ENCODE measurements around the gene TMEM126B.
"Not testable (repeated sequence)": the region's sequence is repeated elsewhere in the genome, so short reads cannot be mapped to it uniquely, and the experiment has no call there.

TMEM126B gene

GRCh38 chr11:85627998-85628770 lies at the start of gene TMEM126B:
TMEM126B (plus strand) TSS chr11:85628593; CDS start chr11:85628608, 15 bp downstream.
- peak; percentile 93 for DNase-seq (ENCODE audit: low spot score)

DNA sequence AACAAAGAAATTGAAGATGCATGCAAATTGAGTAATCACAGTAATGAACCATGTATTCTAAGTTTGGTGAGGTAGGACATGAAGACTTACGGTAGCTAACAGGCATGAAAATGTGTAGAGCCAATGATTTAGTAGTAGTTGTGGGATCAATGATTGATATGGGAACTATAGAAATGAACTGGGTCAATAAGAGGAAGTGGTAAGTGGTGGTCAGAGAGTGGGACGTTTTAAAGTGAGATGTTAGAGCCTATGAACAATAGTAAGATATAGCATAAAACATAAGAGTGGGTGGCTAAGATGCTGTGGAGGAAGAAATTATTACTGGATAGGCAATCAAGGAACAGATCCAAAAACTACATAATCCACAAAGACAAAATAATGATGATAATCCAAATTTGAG lies 46.3 kb upstream of the TMEM126B start:
- no peak for DNase-seq (ENCODE audit: low spot score)

DNA sequence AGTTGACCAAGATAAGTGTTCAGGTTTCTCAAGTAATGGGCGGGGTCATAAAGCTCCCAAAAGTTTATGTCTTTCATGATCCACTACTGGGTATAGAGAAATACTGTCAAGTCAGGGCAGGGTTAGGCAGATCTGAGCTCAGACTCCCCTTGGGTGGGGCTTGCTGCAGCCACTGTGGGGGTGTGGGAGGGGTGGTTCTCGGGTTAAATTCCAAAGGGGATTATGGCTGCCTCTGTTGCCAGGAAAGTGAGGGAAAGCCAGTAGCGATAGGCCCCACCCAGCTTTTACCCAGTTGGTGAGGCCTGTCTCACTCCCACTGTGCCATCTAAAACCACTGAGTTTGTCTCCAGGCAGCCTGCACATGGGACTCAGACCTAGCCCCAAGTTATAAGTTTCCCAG lies 39.0 kb upstream of the TMEM126B start:
- DNase-seq (ENCODE audit: low spot score), result no peak

- no peak for DNase-seq (ENCODE audit: low spot score)
Observed at GRCh38 chr11:85590848-85591483, 37.4 kb upstream of the TMEM126B start.

- peak; percentile 48 for DNase-seq (ENCODE audit: low spot score)
Observed at GRCh38 chr11:85595285-85595884, 33.0 kb upstream of the TMEM126B start.

DNA sequence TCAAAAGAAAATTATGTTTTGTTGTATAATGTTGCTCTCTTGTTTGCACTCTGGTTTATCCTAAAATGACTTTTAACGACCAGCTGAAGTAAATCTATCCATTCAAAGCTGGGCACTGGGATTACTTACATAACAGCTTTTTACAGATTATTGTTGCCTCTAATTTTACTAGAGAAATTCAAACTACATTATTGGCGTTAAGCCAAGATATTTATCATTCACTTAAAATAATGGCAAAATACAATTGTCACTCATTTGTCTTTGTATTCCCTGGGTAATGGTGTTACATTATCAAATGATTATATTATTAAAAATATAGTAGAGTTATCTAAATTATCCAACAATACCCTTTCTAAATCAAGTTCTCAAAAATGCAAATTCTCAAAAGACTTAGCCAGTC lies 31.5 kb upstream of the TMEM126B start:
- DNase-seq (ENCODE audit: low spot score), result no peak

GRCh38 chr11:85599083-85599482 lies 29.3 kb upstream of the TMEM126B start:
- no peak for DNase-seq (ENCODE audit: low spot score)

DNA sequence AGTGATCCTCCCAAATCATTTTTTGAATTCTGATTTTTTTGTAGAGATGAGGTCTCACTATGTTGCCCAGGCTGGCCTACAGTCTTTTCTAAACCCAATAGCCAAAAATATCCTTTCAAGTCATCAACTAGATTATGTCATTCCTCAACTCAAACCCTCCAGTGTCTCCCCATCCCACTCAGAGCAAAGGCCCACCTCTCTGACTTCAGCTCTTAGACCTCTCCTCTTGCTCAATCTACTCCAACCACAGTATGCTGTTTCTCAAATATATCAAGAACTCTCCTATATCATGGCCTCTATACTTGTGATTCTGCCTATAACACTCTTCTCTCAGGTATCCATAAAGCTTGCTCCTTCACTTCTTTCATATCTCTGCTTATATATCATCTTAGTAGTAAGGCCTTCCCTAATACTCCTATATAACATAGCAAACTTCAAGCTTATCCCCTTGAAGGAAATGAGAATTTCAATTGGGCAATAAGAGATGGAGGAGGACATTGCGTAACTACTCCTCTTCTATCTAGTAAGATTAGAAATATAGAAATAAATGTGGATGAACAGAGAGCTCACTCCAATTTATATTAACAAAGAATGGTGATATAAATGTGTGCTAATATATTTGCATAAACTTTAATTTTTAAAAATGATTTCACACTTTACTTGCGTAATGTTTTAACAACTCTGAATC lies 25.7 kb upstream of the TMEM126B start:
- DNase-seq (ENCODE audit: low spot score), result no peak

- no peak for DNase-seq (ENCODE audit: low spot score)
Observed at GRCh38 chr11:85603220-85603619, 25.2 kb upstream of the TMEM126B start.

- not testable (repeated sequence) for DNase-seq (ENCODE audit: low spot score)
Observed at GRCh38 chr11:85606237-85606636, 22.2 kb upstream of the TMEM126B start.

- DNase-seq (ENCODE audit: low spot score), result not testable (repeated sequence)
Observed at GRCh38 chr11:85608621-85609020, 19.8 kb upstream of the TMEM126B start.

DNA sequence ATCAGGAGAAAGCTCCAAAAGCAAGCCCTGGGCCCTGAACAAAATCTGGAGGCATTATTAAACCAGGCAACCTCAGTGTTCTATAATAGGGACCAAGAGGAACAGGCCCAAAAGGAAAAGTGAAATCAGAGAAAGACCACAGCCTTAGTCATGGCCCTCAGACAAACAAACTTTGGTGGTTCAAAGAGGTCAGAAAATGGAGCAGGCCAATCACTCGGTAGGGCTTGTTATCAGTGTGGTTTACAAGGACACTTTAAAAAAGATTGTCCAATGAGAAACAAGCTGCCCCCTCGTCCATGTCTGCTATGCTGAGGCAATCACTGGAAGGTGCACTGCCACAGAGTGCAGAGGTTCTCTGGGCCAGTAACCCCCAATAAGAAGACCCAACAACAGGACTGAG lies 19.1 kb upstream of the TMEM126B start:
- DNase-seq (ENCODE audit: low spot score), result not testable (repeated sequence)

DNA sequence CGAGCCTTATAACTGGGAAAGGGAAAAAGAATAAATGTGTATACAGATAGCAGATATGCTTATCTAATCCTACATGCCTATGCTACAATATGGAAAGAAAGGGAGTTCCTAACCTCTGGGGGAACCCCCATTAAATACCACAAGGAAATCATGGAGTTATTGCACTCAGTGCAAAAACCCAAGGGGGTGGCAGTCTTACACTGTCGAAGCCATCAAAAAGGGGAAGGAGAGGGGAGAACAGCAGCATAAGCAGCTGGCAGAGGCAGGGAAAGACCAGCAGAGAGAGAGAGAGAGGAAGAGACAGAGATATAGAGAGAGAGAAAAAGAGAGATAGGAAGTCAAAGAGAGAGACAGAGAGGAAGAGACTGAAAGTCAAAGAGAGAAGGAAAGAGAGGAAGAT lies 16.8 kb upstream of the TMEM126B start:
- DNase-seq (ENCODE audit: low spot score), result not testable (repeated sequence)

- DNase-seq (ENCODE audit: low spot score), result no peak
Observed at GRCh38 chr11:85619499-85619898, 8.9 kb upstream of the TMEM126B start.

DNA sequence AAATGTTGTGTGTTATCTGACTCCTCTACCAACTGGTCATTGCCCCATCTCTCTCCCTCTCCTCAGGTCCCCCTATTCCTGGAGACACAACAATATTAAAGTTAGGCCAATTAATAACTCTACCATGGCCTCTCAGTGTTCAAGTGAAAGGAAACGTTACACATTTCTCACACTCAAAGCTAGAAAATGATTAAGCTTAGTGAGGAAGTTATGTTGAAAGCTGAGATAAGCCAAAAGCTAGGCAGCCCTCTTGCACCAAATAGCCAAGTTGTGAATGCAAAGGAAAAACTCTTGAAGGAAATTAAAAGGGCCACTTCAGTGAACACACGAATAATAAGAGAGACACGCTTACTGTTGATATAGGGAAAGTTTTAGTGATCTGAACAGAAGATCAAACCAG lies 8.1 kb upstream of the TMEM126B start:
- no peak for DNase-seq (ENCODE audit: low spot score)

DNA sequence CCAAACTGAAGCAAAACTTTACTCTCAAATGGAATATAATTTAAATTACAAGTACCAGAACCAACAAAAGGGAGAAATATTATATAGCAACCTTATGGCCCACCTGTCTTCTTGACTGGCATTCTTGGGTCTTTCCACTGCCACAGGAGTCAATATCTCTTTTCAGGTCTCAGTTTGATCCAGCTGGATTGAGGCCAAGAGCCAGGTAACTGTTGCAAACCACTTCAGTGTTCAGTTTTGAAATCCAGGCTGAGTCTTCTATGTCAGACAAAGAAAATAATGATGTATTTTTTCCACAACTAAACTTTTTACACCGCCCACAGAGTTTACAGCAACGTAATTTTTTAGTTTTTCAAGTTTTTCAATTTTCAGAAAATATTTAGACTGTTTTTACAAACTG lies 1.9 kb upstream of the TMEM126B start:
- no peak for DNase-seq (ENCODE audit: low spot score)

DNA sequence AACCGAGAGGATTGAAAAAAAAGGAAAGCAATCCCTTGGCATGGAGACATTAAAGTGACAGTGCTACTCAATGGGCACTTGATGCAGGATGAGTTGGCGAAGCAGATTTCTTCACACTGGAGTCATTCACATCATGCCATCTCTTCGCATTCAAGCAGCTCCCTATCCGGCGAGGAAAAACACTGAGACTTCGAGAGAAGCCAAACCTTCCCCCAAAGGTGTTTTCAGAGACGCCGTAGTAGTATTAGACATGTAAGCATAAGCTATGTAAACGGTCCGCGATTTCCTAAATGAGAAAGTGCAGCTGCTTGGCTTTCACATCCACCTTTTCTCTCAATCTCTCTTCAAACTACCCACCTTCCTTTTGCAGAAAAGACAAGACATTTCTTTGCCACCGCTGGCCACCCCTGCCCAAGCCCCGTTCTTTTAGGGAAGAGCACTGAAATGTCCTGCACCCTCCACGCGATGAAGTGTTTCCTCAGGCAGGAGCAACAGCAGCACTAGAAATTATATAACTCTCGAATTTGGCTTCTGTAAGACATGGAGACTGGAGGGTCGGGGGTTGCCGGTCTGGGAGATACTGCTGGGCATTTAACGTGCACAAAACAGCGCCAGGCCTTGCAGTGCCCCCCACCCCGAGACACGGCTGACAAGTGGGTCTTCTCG lies 928 bp upstream of the TMEM126B start, which contains the start of gene DLG2:
Gene DLG2, minus strand, starts transcription at position 13 of the 666 bp plus-strand sequence.
- DNase-seq (ENCODE audit: low spot score), result peak; percentile 0

DNA sequence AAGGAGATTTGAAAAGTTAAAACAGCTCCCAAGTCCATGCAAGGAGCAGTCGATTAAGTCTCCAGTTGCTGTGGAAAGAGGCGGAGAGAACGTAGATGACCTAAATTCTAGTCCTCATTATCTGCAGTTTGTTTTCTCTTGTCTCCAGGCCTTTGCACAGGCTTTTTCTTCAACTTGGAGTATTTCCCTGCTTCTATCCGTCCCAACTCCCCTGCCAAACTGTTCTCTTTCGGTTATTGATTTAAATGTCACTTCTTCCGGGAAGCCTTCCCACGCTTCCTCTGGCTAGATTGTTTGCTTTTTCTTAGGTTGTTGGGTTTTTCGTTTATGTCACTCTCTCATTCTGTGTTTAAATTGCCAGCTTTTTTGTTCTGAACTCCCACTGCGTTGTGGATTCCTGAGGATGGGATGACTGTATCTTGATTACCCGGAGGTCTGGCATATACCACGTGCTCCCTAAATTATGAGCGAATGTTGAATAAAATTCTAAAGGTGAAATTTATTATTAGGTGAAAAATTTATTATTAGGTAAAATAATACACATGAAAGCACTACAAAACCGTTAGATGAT lies 463 bp downstream of the TMEM126B start:
- DNase-seq (ENCODE audit: low spot score), result peak; percentile 2

- DNase-seq (ENCODE audit: low spot score), result no peak
Observed at GRCh38 chr11:85634747-85635146, 6.4 kb downstream of the TMEM126B start.

GRCh38 chr11:85643191-85643614 lies 14.8 kb downstream of the TMEM126B start:
- no peak for DNase-seq (ENCODE audit: low spot score)

DNA sequence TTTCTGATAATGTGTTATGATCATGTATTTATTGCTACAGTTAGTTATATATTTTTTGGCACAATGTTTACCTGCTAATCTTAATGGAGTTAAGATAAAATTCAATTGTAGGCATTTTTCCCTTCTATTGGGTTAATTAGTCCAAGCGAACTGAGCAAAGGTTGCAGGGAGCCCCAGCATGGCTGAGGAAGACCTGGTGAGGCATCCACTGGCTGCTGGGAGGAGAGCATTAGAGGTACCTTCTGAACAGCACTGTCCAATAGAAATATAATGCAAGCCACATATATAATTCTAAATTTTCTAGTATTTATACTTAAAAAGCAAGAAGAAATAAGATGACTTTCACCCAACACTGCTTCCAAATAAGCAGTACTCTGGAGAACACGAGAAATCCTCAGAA lies 18.7 kb downstream of the TMEM126B start:
- no peak for DNase-seq (ENCODE audit: low spot score)

Measured in CD4-positive, alpha-beta T cell treated with Interleukin-15 for 4 hours (primary cell).